ENCODE results near the gene SPTBN1. TPM values are rescaled to one million over a fixed set of nuclear protein-coding genes. Genes with fewer than 3 reads are reported as not detected.

Gene SPTBN1
- total and polyA plus RNA-seq, 2 of the 13 experiments (the other 11 are each of a cell fraction or from before 2014, with no cell fraction given): 123 to 299 TPM

DNA sequence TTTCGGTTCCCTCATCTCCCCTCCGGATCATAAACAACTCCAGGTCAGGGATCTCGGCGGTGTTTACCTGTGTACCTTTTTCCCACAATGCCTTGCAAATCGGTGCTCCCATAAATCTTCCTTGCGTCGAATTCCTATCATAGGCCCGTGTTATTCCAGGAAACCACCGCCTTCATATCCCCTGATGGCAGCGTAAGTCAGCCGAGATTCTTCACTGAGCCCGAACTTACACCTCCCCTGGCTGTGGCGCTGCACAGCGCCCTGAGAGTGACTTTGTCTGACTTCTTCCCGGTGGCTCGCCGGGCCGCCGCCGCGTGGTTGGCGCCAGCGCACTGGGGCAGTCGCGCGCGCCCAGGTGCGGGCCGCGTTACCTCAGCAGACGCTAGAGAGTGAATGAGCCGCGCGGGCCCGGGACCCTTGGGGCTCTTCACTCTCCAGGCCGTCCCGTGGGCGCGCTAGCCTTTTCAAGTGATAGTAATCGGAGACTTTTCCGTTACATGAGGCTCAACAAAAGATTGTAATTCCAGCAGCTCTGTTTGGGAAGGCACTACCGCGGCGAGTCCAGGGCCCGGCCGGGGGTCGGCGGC is 101.6 kb downstream of the SPTBN1 start (continued):
- TF ChIP-seq ZNF639 (CRISPR knock-in tag; conservative IDR thresholded peaks at IDR 0.05) (no peak), ZNF883 (CRISPR knock-in tag; IDR thresholded peaks at IDR 0.05; ENCODE audit: not compliant biosample characterization) (peak; percentile 77), ZNF350 (CRISPR knock-in tag; IDR thresholded peaks at IDR 0.05; ENCODE audit: borderline replicate concordance, low read depth) (no peak), IRX3 (CRISPR knock-in tag; IDR thresholded peaks at IDR 0.05; ENCODE audit: borderline replicate concordance, low read depth) (no peak), TEAD3 (CRISPR knock-in tag; optimal IDR thresholded peaks at IDR 0.05; ENCODE audit: borderline replicate concordance) (peak; percentile 81), ZNF776 (CRISPR knock-in tag; IDR thresholded peaks at IDR 0.05) (no peak), ZNF670 (CRISPR knock-in tag; IDR thresholded peaks at IDR 0.05; ENCODE audit: borderline replicate concordance) (peak; percentile 72; the same call in 1 of the 2 replicates), ZNF891 (CRISPR knock-in tag; IDR thresholded peaks at IDR 0.05) (no peak), IKZF4 (CRISPR knock-in tag; IDR thresholded peaks at IDR 0.05; ENCODE audit: borderline replicate concordance, low read depth, not compliant biosample characterization) (peak; percentile 92), ZNF547 (CRISPR knock-in tag; IDR thresholded peaks at IDR 0.05) (peak; percentile 95), ZNF230 (CRISPR knock-in tag; IDR thresholded peaks at IDR 0.05) (peak; percentile 27; the same call in 1 of the 2 replicates), ZNF337 (CRISPR knock-in tag; IDR thresholded peaks at IDR 0.05; ENCODE audit: borderline replicate concordance, low read depth) (peak; percentile 91; the same call in 1 of the 2 replicates), HNF4A (CRISPR knock-in tag; IDR thresholded peaks at IDR 0.05) (no peak), RFX3 (CRISPR knock-in tag; IDR thresholded peaks at IDR 0.05) (no peak), MED8 (CRISPR knock-in tag; IDR thresholded peaks at IDR 0.05; ENCODE audit: insufficient replicate concordance) (no peak), HNRNPL (IDR thresholded peaks at IDR 0.05; ENCODE audit: low read depth, low read length) (no peak), FOSL1 (CRISPR knock-in tag; IDR thresholded peaks at IDR 0.05; ENCODE audit: borderline replicate concordance) (no peak), ZNF446 (CRISPR knock-in tag; IDR thresholded peaks at IDR 0.05) (no peak), ETV5 (CRISPR knock-in tag; IDR thresholded peaks at IDR 0.05; ENCODE audit: borderline replicate concordance) (peak; percentile 56; the same call in 1 of the 2 replicates), HOMEZ (CRISPR knock-in tag; IDR thresholded peaks at IDR 0.05; ENCODE audit: low read depth) (peak; percentile 49; the same call in 1 of the 2 replicates), KMT2B (CRISPR knock-in tag; IDR thresholded peaks at IDR 0.05) (peak; percentile 83), ZNF570 (CRISPR knock-in tag; IDR thresholded peaks at IDR 0.05; ENCODE audit: borderline replicate concordance) (no peak), HES4 (CRISPR knock-in tag; IDR thresholded peaks at IDR 0.05; ENCODE audit: borderline replicate concordance) (peak; percentile 92), CCAR2 (optimal IDR thresholded peaks at IDR 0.05; ENCODE audit: low read depth, low read length) (no peak), ZNF792 (CRISPR knock-in tag; IDR thresholded peaks at IDR 0.05) (peak; percentile 55)
- TF ChIP-seq, protein P1, sequence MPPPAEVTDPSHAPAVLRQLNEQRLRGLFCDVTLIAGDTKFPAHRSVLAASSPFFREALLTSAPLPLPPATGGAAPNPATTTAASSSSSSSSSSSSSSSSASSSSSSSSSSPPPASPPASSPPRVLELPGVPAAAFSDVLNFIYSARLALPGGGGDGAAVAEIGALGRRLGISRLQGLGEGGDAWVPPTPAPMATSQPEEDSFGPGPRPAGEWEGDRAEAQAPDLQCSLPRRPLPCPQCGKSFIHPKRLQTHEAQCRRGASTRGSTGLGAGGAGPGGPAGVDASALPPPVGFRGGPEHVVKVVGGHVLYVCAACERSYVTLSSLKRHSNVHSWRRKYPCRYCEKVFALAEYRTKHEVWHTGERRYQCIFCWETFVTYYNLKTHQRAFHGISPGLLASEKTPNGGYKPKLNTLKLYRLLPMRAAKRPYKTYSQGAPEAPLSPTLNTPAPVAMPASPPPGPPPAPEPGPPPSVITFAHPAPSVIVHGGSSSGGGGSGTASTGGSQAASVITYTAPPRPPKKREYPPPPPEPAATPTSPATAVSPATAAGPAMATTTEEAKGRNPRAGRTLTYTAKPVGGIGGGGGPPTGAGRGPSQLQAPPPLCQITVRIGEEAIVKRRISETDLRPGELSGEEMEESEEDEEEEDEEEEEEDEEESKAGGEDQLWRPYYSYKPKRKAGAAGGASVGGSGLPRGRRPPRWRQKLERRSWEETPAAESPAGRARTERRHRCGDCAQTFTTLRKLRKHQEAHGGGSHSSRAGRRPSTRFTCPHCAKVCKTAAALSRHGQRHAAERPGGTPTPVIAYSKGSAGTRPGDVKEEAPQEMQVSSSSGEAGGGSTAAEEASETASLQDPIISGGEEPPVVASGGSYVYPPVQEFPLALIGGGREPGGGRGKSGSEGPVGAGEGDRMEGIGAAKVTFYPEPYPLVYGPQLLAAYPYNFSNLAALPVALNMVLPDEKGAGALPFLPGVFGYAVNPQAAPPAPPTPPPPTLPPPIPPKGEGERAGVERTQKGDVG (CRISPR knock-in tag; IDR thresholded peaks at IDR 0.05; ENCODE audit: borderline replicate concordance): no peak
